Measurements from ENCODE around the gene MAPK4. TPM values are rescaled to one million over a fixed set of nuclear protein-coding genes. Genes with fewer than 3 reads are reported as not detected.

MAPK4 gene
- total RNA-seq, 2 donors from 2014 or later: 10.6 to 12.6 TPM

DNA sequence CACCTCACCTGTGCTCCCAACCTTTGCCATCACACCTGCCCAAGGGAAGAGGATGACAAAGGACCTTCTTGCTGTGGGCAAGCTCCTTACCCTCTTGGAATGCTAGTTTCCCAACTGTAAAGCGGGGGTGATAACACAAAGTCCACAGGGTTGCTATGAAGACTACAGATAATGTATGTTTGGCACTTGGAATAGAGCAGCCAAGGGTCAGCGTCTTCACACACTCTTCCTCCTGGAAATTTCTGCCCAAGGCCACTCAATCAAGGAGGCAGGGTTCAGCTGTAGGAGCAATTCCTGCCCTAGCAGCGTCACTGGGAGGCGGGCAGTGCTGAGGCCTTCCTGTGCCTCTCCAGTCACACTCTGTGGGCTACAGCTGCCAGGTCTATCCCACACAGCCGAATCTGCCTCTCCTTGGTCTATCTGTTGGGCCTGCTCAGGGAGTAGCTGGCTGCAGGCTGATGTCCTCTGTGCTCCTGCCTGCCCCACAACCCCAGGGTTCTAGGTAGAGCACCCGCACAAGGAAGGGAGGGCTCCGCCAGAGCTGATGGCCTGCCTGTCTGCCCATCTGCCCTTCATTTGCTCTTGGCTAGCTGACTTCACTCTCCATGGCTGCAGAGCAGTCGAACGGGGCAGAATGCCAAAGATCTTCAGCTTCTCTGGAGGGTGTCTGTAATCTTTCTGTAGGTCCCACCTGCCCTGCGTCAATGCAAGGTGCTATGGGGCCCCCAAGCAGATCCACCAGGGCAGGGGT lies 168.0 kb downstream of the MAPK4 start:
- no peak for DNase-seq (ENCODE audit: low spot score)
- Histone ChIP-seq H3K36me3 (no peaks in the 10 kb centered on the region), H3K4me1 (replicated peaks) (no peaks in the 10 kb centered on the region), H3K9me3 (no peaks in the 10 kb centered on the region), H3K27me3 (replicated peaks; ENCODE audit: insufficient read depth) (no peaks in the 10 kb centered on the region), H3K4me3 (no peak overlapping the region), H3K27ac (no peak overlapping the region)
- WGBS: 95% methylated on average over 10 of the region's 10 CpGs
- intact Hi-C loops (cut with DNase I): no loop called here
- TF ChIP-seq POLR2A (IDR thresholded peaks at IDR 0.05): no peak
- TF ChIP-seq POLR2AphosphoS5 (IDR thresholded peaks at IDR 0.05): no peak
- TF ChIP-seq, protein P1, sequence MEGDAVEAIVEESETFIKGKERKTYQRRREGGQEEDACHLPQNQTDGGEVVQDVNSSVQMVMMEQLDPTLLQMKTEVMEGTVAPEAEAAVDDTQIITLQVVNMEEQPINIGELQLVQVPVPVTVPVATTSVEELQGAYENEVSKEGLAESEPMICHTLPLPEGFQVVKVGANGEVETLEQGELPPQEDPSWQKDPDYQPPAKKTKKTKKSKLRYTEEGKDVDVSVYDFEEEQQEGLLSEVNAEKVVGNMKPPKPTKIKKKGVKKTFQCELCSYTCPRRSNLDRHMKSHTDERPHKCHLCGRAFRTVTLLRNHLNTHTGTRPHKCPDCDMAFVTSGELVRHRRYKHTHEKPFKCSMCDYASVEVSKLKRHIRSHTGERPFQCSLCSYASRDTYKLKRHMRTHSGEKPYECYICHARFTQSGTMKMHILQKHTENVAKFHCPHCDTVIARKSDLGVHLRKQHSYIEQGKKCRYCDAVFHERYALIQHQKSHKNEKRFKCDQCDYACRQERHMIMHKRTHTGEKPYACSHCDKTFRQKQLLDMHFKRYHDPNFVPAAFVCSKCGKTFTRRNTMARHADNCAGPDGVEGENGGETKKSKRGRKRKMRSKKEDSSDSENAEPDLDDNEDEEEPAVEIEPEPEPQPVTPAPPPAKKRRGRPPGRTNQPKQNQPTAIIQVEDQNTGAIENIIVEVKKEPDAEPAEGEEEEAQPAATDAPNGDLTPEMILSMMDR (IDR thresholded peaks at IDR 0.05): no peak

- intact Hi-C loops (cut with DNase I): no loop called here
- 91% methylated on average over 46 of the region's 46 CpGs for WGBS
- H3K4me3 ChIP-seq: no peak overlapping the region
Observed at GRCh38 chr18:50729376-50729775, 169.5 kb downstream of the MAPK4 start.

GRCh38 chr18:50729986-50730385 lies 170.1 kb downstream of the MAPK4 start:
- no peak overlapping the region for H3K4me3 ChIP-seq
- no peaks in the 10 kb centered on the region for H3K9me3 ChIP-seq
- 90% methylated on average over 9 of the region's 9 CpGs for WGBS
- TF ChIP-seq, protein P1 (IDR thresholded peaks at IDR 0.05): no peak
- TF ChIP-seq POLR2A (IDR thresholded peaks at IDR 0.05) (no peak), POLR2AphosphoS5 (IDR thresholded peaks at IDR 0.05) (no peak)
- intact Hi-C loops (cut with DNase I): no loop called here
- DNase-seq (ENCODE audit: low spot score): no peak
- no peak overlapping the region for H3K27ac ChIP-seq
- no peaks in the 10 kb centered on the region for H3K4me1 ChIP-seq (replicated peaks)
- H3K36me3 ChIP-seq: no peaks in the 10 kb centered on the region
- no peaks in the 10 kb centered on the region for H3K27me3 ChIP-seq (replicated peaks; ENCODE audit: insufficient read depth)

More at GRCh38 chr18:50729376-50729775, 169.5 kb downstream of the MAPK4 start:
- H3K36me3 ChIP-seq: no peaks in the 10 kb centered on the region
- H3K27ac ChIP-seq: no peak overlapping the region
- DNase-seq (ENCODE audit: low spot score): no peak
- TF ChIP-seq POLR2AphosphoS5 (IDR thresholded peaks at IDR 0.05) (no peak), POLR2A (IDR thresholded peaks at IDR 0.05) (no peak)
- TF ChIP-seq, protein P1 (IDR thresholded peaks at IDR 0.05): no peak
- H3K27me3 ChIP-seq (replicated peaks; ENCODE audit: insufficient read depth): no peaks in the 10 kb centered on the region
- no peaks in the 10 kb centered on the region for H3K4me1 ChIP-seq (replicated peaks)
- H3K9me3 ChIP-seq: no peaks in the 10 kb centered on the region

DNA sequence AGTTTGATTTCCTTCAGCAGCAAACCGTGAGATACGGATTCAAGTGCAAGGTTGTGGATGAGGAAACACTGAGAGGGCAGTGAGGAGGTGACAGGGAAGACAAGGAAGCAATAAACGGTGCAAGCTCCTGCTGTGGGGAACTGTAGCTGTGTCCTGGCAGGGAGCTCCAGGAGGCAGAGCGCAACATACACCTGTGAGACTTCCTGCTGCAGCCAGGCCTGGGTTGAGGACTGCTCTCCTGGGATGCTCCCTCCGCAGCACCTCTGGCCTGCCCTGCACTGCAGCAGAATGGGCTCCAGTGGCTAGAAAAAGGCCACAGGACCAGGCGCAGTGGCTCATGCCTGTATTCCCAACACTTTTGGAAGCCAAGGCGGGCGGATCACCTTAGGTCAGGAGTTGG lies 174.5 kb downstream of the MAPK4 start:
- intact Hi-C loops (cut with DNase I): no loop called here
- WGBS: 63% methylated on average over 8 of the region's 8 CpGs
- H3K4me1 ChIP-seq (replicated peaks): no peaks in the 10 kb centered on the region

More for the DNA sequence above, 174.5 kb downstream of the MAPK4 start:
- DNase-seq (ENCODE audit: low spot score): no peak
- Histone ChIP-seq H3K9me3 (no peaks in the 10 kb centered on the region), H3K36me3 (no peaks in the 10 kb centered on the region), H3K27ac (no peak overlapping the region), H3K27me3 (replicated peaks; ENCODE audit: insufficient read depth) (no peaks in the 10 kb centered on the region), H3K4me3 (no peak overlapping the region)
- TF ChIP-seq POLR2A (IDR thresholded peaks at IDR 0.05): no peak
- TF ChIP-seq POLR2AphosphoS5 (IDR thresholded peaks at IDR 0.05): no peak
- TF ChIP-seq, protein P1 (IDR thresholded peaks at IDR 0.05): no peak

All from prostate gland (tissue), 2 donors.